Fibroblast of the aortic adventitia (primary cell): ENCODE results near the gene PLEKHH2. TPM values are rescaled to one million over a fixed set of nuclear protein-coding genes. Genes with fewer than 3 reads are reported as not detected.

Experiments
- DNase-seq: peaks from one replicate; pipeline ENCODE4 v3.0.0-alpha.2; 2010; ENCODE audit warnings: low read depth
- H3K4me3 ChIP-seq: 2 replicates; pipeline ENCODE4 v1.5.1; 2011; ENCODE audit warnings: low read depth, mild to moderate bottlenecking, control low read depth, low read length, moderate library complexity
- CTCF ChIP-seq: IDR thresholded peaks from 2 replicates; pipeline ENCODE4 v1.5.1; 2011; ENCODE audit warnings: mild to moderate bottlenecking, low read length, control low read depth, inconsistent platforms; ENCODE audit not compliant: insufficient read depth
- total RNA-seq: library from RNA; depleted of rRNA; stranded (reverse); fragments of >200 nt; gene quantifications from 2 replicates; pipeline ENCODE4 v1.2.3, GENCODE V29; 2012; ENCODE audit warnings: low replicate concordance

The PLEKHH2 gene
- total RNA-seq, 1 donor = 5.4 TPM

- peak; percentile 88 for DNase-seq
- H3K4me3 ChIP-seq = peak within 1 kb of the TSS; percentile 93
- TF ChIP-seq CTCF = no peak
These were observed 137.0 kb downstream of the PLEKHH2 start, which contains the start of gene DYNC2LI1 for GRCh38 chr2:43773876-43774613. DYNC2LI1 (plus strand) TSS chr2:43774039; CDS start chr2:43774139, 100 bp downstream.

- TF ChIP-seq CTCF = no peak
These were observed 137.6 kb downstream of the PLEKHH2 start for GRCh38 chr2:43774617-43775016.

GRCh38 chr2:43776324-43776723, 139.3 kb downstream of the PLEKHH2 start:
- DNase-seq = no peak
- H3K4me3 ChIP-seq = no peak overlapping the region
- TF ChIP-seq CTCF = no peak

More at GRCh38 chr2:43774617-43775016, 137.6 kb downstream of the PLEKHH2 start:
- H3K4me3 ChIP-seq = peak overlapping the region; percentile 93
- DNase-seq = no peak

GRCh38 chr2:43777306-43777926, 140.4 kb downstream of the PLEKHH2 start:
- no peak for TF ChIP-seq CTCF
- DNase-seq = no peak
- no peak overlapping the region for H3K4me3 ChIP-seq

GRCh38 chr2:43778233-43778632, 141.2 kb downstream of the PLEKHH2 start:
- DNase-seq = no peak
- no peak for TF ChIP-seq CTCF
- no peak overlapping the region for H3K4me3 ChIP-seq

- H3K4me3 ChIP-seq = no peak overlapping the region
- DNase-seq = no peak
- no peak for TF ChIP-seq CTCF
These were observed 150.8 kb downstream of the PLEKHH2 start for GRCh38 chr2:43787895-43788294.

GRCh38 chr2:43788646-43789045, 151.6 kb downstream of the PLEKHH2 start:
- H3K4me3 ChIP-seq = no peak overlapping the region
- DNase-seq = no peak
- no peak for TF ChIP-seq CTCF
